Ecto neural progenitor cell (in vitro differentiated cells): ENCODE data around the gene STIM1.
"Not testable (repeated sequence)": the region's sequence is repeated elsewhere in the genome, so short reads cannot be mapped to it uniquely, and the experiment has no call there.

Source experiments
- DNase-seq: peaks from one replicate; pipeline ENCODE4 v3.0.0-alpha.2; 2018; ENCODE audit warnings: low spot score

STIM1 gene

DNA sequence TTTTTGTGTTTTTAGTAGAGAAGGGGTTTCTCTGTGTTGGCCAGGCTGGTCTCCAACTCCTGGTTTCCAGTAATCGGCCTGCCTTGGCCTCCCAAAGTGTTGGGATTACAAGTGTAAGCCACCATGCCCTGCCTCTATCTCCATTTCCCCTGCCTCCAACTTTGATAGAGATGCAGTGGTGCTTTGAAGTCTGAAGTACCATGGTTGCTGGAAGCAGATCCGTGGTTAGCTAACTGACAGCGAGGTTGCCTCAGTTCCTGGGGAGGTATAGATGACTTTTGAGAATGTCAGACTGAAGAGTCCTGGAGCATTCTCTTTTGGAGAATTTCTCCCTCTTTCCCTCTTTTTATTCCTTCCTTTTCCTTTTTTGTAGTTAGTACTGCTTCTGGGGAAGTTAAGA lies 127.6 kb downstream of the STIM1 start:
- DNase-seq: no peak

GRCh38 chr11:3984896-3985295 lies 129.4 kb downstream of the STIM1 start:
- DNase-seq: no peak

DNA sequence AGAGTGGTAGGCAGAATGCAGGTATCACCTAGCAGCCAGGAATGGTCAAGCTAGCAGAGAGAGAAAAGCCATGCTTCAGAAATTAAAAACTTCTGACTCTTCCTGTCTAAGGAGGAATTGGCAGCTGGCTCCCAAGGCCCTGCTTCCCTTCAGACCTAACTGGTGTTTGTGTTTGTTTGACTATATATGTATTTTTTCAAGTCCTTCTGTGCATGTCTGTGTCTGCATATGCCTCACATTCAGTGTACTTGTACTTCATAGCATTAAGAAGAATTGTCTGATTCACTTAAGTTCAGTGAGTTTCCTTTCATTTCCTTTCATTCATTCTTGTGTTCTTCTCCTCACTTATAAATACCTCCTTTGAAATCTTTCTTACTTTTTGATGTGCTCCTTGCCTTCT lies 130.2 kb downstream of the STIM1 start:
- no peak for DNase-seq

DNA sequence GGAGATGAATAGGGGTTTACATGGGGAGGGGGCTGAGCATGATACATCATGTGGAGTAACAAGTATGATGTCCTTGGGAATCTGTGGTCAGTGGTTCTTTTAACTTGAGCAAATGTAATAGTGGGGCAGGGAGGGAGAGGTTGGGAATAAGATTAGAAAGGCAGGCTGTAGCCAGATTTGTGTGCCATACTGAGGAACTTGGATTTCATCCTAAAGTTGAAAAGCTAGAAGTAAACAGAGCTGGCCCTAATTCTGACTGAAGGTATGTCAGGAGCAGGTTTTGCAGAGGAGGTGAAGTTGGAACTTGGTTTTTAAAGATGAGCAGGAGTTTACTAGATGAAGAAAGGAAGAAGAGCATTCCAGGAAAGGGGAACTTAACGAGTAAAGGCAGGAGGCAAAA lies 130.8 kb downstream of the STIM1 start:
- no peak for DNase-seq

DNA sequence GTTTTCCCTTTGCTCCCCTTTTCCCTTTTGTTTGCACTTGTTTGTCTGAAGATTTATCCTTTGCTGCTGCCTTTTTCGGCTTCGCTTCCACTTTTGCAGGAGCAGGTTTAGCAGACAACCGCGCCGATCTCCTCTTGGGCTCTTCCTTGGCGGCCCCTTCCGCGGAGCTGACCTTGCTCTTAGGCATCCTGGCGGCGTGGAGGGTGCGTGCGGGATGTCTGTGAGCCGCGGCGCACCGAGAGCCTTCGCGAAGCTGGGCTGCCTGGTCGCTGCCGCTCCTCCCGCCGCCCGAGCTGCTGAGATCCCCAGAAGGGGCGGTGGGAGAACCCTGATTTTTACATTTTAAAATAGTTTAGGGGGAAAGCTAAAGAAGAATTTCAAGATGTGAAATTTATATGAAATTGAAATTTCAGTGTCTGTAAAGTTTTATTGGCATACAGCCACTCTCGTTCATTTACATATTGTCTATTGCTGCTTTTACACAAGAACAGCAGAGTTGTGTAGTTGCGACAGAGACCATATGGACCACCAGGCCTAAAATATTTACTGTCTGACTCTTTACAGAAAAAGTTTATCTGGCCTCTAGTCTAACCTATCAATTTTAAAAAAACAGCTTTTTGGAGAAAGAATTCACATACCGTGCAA lies 133.9 kb downstream of the STIM1 start:
- no peak for DNase-seq

GRCh38 chr11:3989921-3990290 lies 134.4 kb downstream of the STIM1 start:
- no peak for DNase-seq

- DNase-seq: no peak
Observed at GRCh38 chr11:3990406-3990805, 134.9 kb downstream of the STIM1 start.

DNA sequence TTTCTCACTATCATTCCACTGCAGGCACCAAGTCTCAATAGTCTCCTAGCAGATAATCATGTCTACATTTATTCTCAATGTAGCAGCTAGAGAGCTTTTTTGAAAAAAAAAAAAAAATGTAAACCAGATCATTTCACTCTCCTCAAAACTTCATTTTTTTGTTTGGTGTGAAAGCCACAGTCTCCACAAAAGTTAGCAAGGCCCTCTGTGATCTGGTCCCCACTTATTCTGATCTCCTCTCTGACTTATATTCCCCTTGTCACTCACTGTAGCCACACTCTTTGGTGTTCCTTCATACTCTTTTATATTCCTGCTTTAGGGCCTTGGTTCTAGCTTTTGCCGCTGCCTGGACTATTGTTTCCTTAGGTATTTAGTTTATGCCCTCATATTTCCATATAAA lies 137.5 kb downstream of the STIM1 start:
- no peak for DNase-seq

DNA sequence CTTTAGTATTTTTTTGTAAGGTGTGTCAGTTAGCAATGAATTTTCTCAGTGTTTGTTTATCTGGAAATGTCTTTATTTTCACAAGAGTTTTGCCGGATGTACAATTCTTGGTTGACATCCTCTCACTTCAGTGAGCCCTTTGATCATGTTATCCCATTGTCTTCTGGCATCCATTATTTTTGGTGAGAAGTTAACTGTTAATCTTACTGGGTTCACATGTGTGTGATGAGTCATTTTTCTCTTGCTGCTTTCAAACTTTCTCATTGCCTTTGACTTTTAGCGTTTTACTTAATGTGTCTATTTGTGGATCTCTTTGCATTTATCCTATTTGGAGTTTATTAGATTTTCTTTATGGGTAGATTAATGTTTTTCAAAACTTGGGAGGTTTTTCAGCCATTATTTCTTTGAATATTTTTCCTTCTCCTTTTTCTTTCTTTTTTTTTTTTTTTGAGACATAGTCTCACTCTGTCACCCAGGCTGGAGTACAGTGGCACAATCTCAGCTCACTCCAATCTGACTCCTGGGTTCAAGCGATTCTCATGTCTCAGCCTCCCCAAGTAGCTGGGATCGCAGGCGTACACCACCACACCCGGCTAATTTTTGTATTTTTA lies 138.7 kb downstream of the STIM1 start:
- no peak for DNase-seq

GRCh38 chr11:3995307-3995706 lies 139.8 kb downstream of the STIM1 start:
- no peak for DNase-seq

DNA sequence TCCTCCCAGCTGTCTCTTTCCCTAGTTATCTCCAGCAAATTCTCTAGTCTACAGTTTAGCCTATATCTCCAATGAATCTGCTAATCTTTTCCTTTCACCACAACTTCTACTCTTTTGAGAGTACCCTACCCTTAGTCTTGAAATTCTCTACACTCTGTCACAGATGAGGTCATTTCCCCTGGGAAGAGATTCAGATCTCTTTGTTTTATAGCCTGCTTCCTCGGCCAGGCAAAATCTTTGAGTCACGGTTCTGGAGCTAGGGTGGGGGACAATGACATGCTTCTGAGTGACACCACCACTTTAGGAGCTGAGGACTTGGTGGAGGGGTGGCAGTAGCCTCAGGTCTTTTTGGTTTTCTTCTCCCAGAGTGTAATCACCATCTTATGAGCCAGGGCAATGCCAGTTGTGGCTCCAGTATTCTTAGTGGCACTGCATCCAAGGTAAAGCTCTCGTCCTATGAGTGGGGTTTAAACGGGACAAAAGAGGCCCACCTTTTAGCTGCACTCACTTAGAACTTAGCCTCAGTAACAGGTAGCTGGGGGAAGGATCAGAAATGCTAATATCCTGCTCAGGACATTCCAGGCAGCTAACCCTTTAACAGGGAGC lies 140.6 kb downstream of the STIM1 start:
- DNase-seq: no peak

- DNase-seq: no peak
Observed at GRCh38 chr11:3996651-3997050, 141.2 kb downstream of the STIM1 start.

- not testable (repeated sequence) for DNase-seq
Observed at GRCh38 chr11:4004753-4005152, 149.3 kb downstream of the STIM1 start.

DNA sequence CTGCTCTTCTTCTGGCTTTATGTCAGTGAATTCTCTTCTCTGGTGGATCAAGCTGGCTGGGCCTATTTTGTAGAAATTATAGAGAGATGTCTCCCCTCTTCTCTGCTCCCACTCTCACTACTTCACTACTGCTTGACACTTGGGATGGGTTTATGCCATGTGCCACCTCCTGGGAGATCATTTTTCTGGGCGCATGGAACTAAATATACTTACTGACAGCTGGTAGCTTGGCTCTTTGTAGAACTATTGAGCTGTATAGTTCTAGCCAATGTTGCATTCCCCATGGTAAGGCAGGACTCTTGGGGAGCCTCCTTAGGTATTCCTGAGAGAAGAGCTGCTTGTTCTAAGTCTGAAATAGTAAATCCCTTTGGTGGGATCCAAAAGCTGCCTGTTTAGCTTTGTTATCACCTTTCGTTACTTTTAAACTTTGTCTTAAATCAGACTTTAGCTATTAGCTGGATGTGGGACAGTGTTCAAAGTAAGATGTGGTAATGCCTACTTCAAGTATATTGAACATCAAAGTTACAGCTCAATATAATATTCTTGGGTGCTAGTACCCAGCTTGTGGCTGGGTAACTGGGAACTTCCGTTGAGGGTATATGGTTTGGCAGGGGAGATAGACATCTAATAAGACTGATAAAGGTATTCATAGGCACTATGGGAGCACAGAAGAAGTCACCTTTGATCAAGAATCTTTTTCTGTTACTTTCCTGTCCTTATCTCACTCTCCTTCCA lies 151.6 kb downstream of the STIM1 start:
- DNase-seq: no peak

- no peak for DNase-seq
Observed at GRCh38 chr11:4008116-4008515, 152.7 kb downstream of the STIM1 start.

DNA sequence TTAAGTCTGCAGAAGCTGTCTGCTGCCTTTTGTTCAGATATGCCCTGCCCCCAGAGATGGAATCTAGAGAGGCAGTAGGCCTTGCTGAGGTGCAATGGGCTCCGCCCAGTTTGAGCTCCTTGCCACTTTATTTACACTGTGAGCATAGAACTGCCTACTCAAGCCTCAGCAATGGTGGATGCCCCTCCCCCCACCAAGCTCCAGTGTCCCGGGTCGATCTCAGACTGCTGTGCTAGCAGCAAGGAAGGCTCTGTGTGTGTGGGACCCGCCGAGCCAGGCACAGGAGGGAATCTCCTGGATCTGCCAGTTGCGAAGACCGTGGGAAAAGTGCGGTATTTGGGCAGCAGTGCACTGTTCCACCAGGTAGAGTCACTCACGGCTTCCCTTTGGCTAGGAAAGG lies 161.1 kb downstream of the STIM1 start:
- DNase-seq: not testable (repeated sequence)

- DNase-seq: no peak
Observed at GRCh38 chr11:4017129-4017528, 161.7 kb downstream of the STIM1 start.

GRCh38 chr11:4018641-4019040 lies 163.2 kb downstream of the STIM1 start:
- no peak for DNase-seq

DNA sequence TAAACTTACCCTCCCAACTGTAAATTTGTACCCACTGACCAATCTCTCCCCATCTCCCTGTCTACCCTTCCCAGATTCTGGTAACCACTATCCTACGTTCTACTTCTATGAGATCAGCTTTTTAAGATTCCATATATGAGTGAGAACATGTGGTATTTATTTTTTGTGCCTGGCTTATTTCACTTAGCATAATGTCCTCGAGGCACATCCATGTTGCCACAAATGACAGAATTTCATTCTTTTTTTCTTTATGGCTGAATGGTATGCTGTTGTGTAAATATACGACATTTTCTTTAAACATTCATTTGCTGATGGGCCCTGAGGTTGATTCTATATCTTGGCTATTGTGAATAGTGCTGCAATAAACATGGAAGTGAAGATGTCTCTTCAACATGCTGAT lies 164.4 kb downstream of the STIM1 start:
- no peak for DNase-seq

DNA sequence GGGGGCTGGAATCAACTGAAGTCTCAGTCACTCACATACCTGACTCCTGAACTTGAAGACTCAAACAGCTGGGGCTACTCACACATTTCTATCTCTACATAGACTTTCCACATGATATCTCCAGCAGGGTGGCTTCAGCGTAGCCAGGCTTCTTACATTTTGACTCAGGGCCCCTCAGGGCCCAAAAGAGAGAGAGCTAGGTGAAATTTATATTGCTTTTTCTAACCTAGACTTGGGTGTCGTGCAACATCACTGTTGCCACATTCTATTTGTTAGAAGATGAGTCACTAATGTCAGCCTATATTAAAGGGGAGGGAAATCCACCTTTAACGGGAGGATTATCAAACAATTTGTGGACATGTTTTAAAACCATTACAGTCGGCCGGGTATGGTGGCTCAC lies 167.2 kb downstream of the STIM1 start:
- no peak for DNase-seq

DNA sequence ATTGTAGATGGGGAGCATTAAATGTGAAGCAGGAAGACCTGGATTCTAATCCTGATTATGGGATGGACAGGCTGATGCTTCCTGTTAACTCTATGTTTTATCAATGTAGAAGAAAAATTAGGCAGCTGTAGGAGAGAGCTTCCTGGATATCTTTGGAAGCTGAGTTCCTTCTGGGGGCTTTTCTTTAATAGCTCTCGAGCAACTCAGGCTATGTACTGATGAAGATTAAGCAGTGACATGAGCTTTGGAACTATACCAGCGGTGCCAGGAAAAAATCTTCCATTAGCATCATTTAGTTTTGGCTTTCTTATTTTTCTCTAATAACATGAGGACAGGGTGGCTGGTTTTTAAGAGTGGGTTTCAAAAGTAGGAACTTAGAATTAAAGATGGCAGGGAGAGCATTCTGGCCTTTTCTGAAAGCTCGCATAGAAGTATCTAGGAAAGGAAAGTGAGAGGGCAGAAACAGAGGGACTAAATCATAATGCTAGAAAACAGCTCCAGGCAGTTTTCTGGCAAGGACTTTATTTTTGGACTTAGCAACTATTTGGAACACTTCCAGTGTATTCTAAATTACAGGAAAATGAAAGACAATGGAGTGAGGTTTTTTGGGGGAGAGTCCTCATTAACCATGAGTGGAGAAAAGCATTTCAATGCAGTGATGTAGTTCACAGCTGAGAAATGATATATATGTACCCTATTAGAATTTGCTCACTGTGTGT lies 169.9 kb downstream of the STIM1 start:
- DNase-seq: no peak

- DNase-seq: no peak
Observed at GRCh38 chr11:4025967-4026324, 170.5 kb downstream of the STIM1 start.

DNA sequence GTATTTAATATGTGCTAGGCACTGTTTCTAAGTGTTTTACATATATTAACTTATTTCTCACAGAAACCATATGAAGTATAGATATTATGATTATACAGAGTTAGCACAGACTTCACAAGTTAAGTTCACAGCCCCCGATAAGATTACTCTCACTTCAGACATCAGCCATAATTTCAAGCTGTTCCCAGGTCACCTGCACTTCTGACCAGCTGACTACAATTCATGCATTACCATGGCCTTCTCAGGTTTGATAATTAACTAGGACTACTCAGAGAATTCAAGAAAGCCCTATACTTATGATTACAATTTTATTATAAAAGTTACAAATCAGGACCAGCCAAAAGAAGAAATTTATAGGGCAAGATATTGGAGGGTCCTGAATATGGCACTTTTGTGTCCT lies 170.9 kb downstream of the STIM1 start:
- no peak for DNase-seq
